Lower leg skin (tissue), 4 donors: ENCODE data around the gene HLA-DRB1. TPM values are rescaled to one million over a fixed set of nuclear protein-coding genes. Genes with fewer than 3 reads are reported as not detected.
A peak's percentile ranks its signal among the peaks of the same experiment; 100 is the strongest.

Source experiments
- DNase-seq, 2 donors: peaks; one replicate each; pipeline ENCODE4 v3.0.0-alpha.2; 2019; ENCODE audit warnings: low spot score in 2 of 2
- H3K4me3 ChIP-seq: fragments of 200-600 bp; sonication (generic); 2 replicates; pipeline ENCODE4 v1.5.1; 2017; ENCODE audit warnings: mild to moderate bottlenecking, low read depth; ENCODE audit not compliant: poor library complexity, severe bottlenecking
- CTCF ChIP-seq, 3 donors: fragments of 450-650 bp; IDR thresholded peaks; one replicate each; pipeline ENCODE4 v1.5.1; 2016; ENCODE audit warnings: antibody characterized with exemption in 3 of 3, mild to moderate bottlenecking in 3 of 3, moderate library complexity in 2 of 3
- POLR2A ChIP-seq, 2 donors: fragments of 450-650 bp; IDR thresholded peaks; one replicate each; pipeline ENCODE4 v1.6.1; 2016 to 2017; ENCODE audit warnings: antibody characterized with exemption in 2 of 2, mild to moderate bottlenecking in 1 of 2, moderate library complexity in 1 of 2
- WGBS, 2 donors: methylation state at CpG; one replicate each; pipeline ENCODE4 v1.1.5; 2018; 5-methylcytosine and 5-hydroxymethylcytosine counted together
- intact Hi-C: fragments of 100-400 bp; cut with DNase I; formaldehyde crosslinking; loops from one replicate; pipeline ENCODE4 v1.15.0; 2023; ENCODE audit warnings: low total_unique reads
- total RNA-seq, 4 donors: library from RNA; depleted of rRNA; stranded (reverse); fragments of >200 nt; gene quantifications; one replicate each; pipeline ENCODE4 v1.1.0, GENCODE V29; 2016

HLA-DRB1 gene
- total RNA-seq, 4 donors from 2014 or later = 37.6 to 65.7 (median 58.6) TPM

- intact Hi-C loops = no loop called here
- peak in 1 of 2 donors; percentile 37 for DNase-seq
- WGBS, 2 donors = 51 to 83% methylated on average over 3 of the region's 3 CpGs
- H3K4me3 ChIP-seq = no peak overlapping the region
- TF ChIP-seq POLR2A (IDR thresholded peaks at IDR 0.05) = no peak
- TF ChIP-seq CTCF (IDR thresholded peaks at IDR 0.05) = no peak
Observed at GRCh38 chr6:32627831-32628230, 38.2 kb upstream of the HLA-DRB1 start.

- no peak for DNase-seq
- WGBS, 2 donors = 67 to 83% methylated on average over 3 of the region's 3 CpGs
- TF ChIP-seq CTCF (IDR thresholded peaks at IDR 0.05) = no peak
- TF ChIP-seq POLR2A (IDR thresholded peaks at IDR 0.05) = no peak
- intact Hi-C loops = no loop called here
- no peak overlapping the region for H3K4me3 ChIP-seq
Observed at GRCh38 chr6:32627249-32627648, 37.6 kb upstream of the HLA-DRB1 start.

DNA sequence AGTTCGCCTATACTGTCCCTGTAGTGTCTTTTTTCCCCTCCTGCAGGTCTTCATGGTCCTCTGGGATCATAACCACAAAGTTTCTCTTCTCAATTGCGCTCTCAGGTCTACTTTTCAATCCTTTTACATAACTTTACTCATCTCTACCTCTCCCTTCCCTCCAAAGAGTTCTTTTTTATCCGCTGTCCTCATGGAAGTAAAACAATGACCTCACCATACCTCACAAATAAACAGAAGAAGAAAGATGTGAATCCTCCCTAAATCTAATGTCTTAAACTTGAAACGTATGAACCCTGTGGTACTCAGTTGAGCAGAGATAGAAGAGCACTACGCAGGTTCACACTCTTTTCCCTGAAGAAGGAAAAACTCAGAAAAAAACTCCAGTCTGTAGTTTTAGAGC is 35.5 kb upstream of the HLA-DRB1 start:
- intact Hi-C loops = no loop called here
- WGBS, 2 donors = 38 to 71% methylated on average over 5 of the region's 5 CpGs
- TF ChIP-seq CTCF (IDR thresholded peaks at IDR 0.05) = no peak
- TF ChIP-seq POLR2A (IDR thresholded peaks at IDR 0.05) = no peak
- DNase-seq = no peak
- no peak overlapping the region for H3K4me3 ChIP-seq

DNA sequence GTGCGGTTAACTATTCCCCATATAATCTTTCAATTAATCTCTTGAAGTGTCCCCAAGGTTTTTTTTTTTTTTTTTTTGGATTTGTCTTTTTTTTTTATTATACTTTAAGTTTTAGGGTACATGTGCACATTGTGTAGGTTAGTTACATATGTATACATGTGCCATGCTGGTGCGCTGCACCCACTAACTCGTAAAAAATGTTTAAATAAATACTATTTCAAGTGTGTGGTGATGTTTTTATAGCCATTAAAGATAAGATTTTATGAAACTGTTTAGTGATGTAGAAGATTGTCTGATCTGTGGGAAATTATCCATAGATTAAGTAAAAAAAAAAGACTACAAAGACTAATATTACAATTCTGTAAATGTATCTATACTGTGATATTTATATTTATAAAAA is 34.9 kb upstream of the HLA-DRB1 start:
- 0 to 87% methylated on average over 1 to 3 of the region's 3 CpGs for WGBS, 2 donors
- no peak for TF ChIP-seq POLR2A (IDR thresholded peaks at IDR 0.05)
- no peak for TF ChIP-seq CTCF (IDR thresholded peaks at IDR 0.05)
- DNase-seq = no peak
- no peak overlapping the region for H3K4me3 ChIP-seq
- intact Hi-C loops = no loop called here

DNA sequence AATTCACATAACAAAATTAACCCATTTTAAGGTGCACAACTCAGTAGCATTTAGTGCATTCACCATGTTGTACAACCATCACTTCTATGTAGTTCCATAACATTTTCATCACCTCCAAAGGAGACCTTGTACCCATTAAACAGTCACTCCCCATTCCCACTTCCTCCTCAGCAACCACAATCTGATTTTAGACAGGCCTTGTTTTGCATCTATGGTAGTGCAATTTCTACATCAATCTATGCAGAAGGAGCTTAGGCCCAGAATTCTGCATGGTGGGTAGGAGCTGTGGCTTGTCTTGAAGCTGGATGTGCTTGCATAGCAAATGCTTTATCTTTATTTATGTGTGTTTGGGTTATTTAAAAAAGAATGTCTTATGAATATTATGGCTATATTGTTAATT is 34.0 kb upstream of the HLA-DRB1 start:
- TF ChIP-seq POLR2A (IDR thresholded peaks at IDR 0.05) (no peak), CTCF (IDR thresholded peaks at IDR 0.05) (no peak)
- DNase-seq = no peak
- H3K4me3 ChIP-seq = no peak overlapping the region
- intact Hi-C loops = no loop called here

GRCh38 chr6:32622545-32623401 is 33.1 kb upstream of the HLA-DRB1 start:
- no peak for TF ChIP-seq POLR2A (IDR thresholded peaks at IDR 0.05)
- TF ChIP-seq CTCF (IDR thresholded peaks at IDR 0.05) = no peak
- WGBS, 2 donors = 27 to 29% methylated on average over 1 of the region's 1 CpG
- intact Hi-C loops = no loop called here
- no peak for DNase-seq
- H3K4me3 ChIP-seq = no peak overlapping the region
